GM18499 (cell line): Measurements from ENCODE around the gene PKP2.
A peak's percentile ranks its signal among the peaks of the same experiment; 100 is the strongest.

ENCODE experiments used
- ATAC-seq: cut with Tn5 transposase; IDR thresholded peaks from one replicate; pipeline ENCODE4 v1.9.1; 2021; ENCODE audit warnings: moderate number of reproducible peaks; ENCODE audit not compliant: insufficient read depth, unreplicated experiment

PKP2 gene

DNA sequence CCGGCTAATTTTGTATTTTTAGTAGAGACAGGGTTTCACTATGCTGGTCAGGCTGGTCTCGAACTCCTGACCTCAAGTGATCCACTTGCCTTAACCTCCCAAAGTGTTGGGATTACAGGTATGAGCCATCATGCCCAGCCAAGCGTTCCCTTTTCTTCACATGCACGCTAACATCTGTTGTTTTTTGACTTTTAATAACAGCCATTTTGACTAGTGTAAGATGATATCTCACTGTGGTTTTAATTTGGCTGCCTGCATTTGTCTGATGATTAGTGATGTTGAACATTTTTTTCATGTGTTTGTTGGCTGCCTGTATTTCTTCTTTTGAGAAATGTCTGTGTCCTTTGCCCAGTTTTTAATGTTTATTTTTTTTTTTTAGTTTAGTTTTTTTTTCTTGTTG, 130.7 kb downstream of the PKP2 start:
- ATAC-seq: no peak

DNA sequence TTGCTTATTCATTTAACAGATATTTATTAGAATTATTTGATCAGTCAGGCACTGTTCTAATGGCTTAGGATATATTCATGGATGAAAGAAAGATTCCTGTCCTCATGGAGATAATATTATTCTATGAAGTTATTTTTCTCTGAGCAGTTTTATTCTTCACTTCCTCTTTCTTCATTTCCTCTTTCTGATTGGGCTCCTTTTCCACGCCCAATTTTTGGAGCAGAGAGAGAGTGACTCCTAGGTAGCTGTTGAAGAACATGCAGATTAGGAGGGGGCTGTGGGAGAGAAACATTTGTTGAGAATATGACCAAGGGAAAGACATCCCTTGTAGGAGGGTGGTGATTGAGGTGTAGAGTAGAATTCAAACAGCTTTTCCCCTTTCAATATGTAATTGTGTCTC, 134.9 kb downstream of the PKP2 start:
- ATAC-seq: peak; percentile 44

DNA sequence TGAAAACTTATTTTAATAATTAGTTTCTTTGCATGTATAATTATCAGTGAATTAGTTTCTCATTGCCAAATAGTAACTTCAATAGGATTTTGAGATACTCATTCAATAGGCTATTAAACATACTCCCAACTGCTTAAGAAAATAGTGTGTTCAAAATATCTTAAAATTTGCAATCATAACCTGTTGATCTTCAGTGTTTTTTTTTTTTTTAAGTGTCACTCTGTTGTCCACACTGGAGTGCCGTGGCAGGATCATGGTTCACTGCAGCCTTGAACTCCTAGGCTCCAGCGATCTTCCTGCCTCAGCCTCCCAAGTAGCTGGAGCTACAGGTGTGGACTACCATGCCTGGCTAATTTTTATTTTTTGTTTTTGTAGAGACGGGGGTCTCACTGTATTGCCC, 139.4 kb downstream of the PKP2 start:
- no peak for ATAC-seq

DNA sequence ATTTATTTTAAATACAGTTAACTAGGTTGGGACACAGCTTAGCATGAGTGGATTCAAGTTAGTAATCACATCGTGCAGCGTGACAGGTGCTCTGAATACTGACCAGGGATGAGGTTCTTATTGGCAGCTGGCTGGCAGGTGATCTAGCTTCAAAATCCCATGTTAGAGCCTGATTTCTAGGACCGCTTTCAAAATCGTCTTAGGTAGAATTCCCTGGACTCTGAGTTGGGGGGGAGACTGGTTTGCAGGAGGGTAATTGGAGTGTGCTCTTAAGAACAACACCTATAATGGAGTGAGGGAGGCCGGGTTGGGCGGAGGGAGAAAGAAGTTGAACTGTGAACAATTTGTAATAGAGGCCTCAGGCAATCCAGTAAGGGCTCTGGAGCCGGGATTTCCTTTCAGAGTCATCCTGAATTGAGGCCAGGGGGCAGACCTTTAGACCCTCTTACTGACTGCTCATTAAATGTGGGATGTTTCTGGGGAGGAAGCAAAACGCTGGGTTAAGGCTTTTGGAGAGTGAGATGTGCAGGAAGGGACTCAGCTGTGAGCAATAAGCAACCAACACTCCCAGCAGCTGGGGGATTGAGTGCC, 140.0 kb downstream of the PKP2 start:
- no peak for ATAC-seq

DNA sequence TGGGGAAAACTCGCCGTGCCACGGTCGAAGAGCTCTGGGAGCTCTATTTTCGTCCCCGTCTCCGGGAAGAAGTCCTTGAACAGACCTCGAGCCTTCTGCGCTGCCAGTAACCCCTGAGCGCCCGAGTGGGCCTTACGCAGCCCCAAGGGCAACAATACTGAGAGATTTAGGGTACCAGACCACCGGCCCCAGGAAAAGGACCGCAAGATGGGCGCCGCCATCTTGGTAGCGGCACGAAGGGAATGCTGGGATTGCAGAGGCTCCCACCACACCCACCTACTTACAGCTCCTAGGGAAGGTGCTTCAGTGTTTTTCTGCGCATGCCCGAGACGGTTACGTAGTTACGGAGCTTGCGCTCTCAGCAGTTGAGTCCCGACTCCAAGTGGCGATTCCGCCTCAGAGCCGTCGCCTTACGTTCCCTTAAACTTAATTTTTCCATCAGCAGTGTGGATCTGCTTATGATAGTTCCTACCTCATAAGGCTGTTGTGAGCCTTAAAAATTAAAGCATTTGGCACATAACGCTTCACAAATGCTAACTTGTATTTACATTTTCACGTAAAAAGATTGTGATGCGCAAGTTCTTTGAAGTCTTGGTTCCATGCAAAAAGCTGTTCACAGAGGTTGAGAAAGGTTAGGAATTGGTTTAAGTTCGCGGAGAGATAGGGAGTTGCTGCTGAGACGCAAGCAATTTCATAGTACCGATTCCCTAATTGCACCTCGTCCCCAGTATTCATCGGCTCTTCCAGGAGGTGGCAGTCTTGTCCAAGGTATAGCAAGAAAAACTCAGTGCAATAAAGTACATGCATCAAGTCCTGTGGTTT, 140.7 kb downstream of the PKP2 start, which contains the start of gene YARS2:
Gene YARS2, minus strand, starts transcription at position 244 of the 822 bp plus-strand sequence. Its CDS starts 23 bp downstream, at position 221.
- ATAC-seq: peak; percentile 88

DNA sequence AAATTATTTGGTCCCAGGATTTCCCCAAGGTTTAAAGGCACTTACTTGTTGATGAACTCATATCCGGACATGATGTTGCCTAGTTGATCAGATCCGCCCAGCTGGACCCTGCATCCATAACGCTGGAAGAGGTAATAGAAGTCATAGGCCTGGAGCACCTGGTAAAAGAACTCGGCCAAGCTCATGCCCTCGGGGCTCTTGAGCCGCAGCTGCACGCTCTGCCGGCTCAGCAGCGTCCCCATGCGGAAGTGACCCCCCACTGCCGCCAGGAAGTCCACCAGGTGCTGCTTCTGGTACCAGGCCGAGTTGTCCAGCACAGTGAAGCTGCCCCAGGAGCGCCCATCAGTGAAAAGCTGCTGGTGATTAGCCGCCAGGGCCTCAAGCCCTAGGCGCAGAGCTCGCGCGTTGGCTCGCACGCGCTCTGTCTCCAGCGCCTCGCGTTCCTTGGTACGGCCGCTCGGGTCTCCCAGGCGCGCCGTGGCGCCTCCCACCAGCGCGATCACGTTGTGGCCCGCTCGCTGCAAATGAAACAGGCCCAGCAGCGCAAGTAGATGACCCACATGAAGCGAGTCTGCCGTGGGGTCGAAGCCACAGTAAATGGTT, 141.4 kb downstream of the PKP2 start:
- peak; percentile 60 for ATAC-seq

DNA sequence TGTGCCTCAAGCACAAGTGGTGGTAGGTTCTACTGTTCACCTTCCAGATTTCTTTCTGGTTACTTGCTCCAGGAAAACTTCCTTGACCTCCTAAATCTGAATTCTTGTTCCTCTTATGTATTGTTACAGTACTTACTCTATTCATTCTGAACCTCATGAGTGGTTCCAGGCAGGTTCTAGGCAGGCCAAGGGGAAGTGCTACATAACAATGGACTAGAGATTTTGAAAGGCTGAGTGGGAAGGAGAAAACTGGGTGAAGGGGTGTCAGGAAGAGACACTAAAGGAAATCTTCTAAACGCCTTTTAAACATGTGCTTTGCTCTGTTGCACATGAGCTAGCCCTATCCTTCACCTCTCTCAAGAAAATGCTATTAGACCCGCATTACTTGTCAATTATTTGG, 142.5 kb downstream of the PKP2 start:
- ATAC-seq: no peak

DNA sequence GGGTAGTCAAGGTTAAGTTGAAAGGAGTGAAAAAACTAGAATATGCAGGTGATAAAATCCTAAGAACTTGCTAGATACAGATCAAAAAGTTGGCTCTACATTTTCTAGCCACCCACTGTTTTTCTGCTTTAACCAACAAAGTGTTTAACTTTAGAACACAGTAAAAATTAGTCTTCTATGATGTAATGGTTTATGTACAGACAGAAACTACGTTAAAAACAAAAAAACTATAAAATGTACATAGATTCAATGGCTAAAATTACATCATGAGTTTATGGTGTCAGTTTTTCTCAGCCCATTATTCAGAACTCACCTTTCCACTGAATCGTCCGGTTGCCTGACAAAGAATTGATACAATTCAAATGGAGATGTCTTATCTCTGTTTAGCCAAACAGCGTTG, 143.0 kb downstream of the PKP2 start:
- no peak for ATAC-seq

DNA sequence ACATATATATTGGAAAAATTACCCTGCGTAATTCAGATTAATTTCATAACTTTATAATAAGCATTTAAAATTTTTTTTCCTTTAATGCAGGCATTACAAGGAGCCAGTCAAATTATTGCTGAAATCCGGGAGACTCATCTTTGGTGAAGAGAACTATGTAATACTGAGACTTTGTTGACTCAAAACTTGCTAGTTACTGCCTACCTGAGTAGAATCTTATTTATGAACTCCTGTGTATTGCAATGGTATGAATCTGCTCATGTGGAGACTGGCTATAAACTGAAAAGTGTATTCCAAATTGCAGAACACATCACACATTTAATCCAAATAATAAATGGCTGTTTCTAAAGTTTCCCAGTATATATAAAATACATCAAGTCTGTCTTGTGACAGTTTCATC, 153.3 kb downstream of the PKP2 start:
- ATAC-seq: no peak

DNA sequence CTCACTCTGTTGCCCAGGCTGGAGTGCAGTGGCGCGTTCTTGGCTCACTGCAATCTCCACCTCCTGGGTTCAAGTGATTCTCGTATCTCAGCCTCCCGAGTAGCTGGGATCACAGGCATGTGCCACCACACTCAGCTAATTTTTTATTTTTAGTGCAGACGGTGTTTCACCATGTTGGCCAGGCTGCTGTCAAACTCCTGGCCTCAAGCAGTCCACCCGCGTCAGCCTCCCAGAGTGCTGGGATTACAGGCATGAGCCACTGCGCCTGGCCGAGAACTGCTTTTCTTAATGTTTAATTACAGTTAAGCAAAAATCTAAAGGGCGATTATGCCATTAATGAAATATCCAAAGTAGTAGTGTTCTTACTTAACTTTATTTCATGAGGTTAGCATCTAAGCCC, 154.4 kb downstream of the PKP2 start:
- ATAC-seq: no peak
